ENCODE data around the gene IKZF2.

DNA sequence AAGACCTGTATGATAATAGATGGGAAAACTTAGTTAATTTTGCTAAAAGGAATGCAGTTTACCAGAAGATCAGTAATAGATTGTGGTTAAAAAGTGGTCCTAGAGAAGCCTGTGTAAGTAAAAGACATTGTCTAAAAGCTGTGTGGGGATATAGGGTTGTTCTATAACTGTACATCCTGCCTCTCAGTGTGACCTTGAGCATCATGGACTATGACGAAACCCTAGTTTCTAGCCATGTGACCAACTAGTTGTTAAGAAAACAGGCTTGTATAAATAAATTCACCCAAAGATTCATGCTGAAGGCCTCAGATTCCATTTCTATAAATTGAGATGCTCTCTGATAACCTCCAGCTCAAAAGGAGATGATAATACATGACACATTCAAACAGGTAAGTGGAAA, 160.7 kb downstream of the IKZF2 start:
- no peak for TF ChIP-seq POLR2A (IDR thresholded peaks at IDR 0.05)
- TF ChIP-seq, protein P1, sequence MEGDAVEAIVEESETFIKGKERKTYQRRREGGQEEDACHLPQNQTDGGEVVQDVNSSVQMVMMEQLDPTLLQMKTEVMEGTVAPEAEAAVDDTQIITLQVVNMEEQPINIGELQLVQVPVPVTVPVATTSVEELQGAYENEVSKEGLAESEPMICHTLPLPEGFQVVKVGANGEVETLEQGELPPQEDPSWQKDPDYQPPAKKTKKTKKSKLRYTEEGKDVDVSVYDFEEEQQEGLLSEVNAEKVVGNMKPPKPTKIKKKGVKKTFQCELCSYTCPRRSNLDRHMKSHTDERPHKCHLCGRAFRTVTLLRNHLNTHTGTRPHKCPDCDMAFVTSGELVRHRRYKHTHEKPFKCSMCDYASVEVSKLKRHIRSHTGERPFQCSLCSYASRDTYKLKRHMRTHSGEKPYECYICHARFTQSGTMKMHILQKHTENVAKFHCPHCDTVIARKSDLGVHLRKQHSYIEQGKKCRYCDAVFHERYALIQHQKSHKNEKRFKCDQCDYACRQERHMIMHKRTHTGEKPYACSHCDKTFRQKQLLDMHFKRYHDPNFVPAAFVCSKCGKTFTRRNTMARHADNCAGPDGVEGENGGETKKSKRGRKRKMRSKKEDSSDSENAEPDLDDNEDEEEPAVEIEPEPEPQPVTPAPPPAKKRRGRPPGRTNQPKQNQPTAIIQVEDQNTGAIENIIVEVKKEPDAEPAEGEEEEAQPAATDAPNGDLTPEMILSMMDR (IDR thresholded peaks at IDR 0.05) = no peak

Data from uterus (tissue), 2 donors.